WTC11 (cell line): ENCODE data around the gene ARAP1. TPM values are rescaled to one million over a fixed set of nuclear protein-coding genes. Genes with fewer than 3 reads are reported as not detected.

Experiments used
- ATAC-seq: fragments of 200-7000 bp; cut with Tn5 transposase; 2 replicates; pipeline ENCODE4 v1.10.0; 2021; ENCODE audit warnings: mild to moderate bottlenecking, moderate library complexity
- CTCF ChIA-PET: fragments of 300-600 bp; sonication (Branson Sonifier 250); formaldehyde crosslinking; loops from one replicate; lab custom pipeline; 2021; ENCODE audit warnings: antibody characterized with exemption; lab: Charles Lee
- POLR2A ChIA-PET: fragments of 350-600 bp; sonication (Branson Sonifier 250); formaldehyde crosslinking; loops from one replicate; lab custom pipeline; 2021; ENCODE audit warnings: antibody characterized with exemption; lab: Charles Lee
- DNase-seq: peaks from one replicate; pipeline ENCODE4 v3.0.0; 2021; ENCODE audit warnings: low spot score
- H3K27ac Mint-ChIP-seq: 2 replicates; pipeline ENCODE4 v1.8.0; 2021; ENCODE audit warnings: mixed read lengths
- H3K27me3 Mint-ChIP-seq: 2 replicates; pipeline ENCODE4 v1.8.0; 2021; ENCODE audit warnings: low read depth, mild to moderate bottlenecking, moderate library complexity, mixed read lengths
- H3K36me3 Mint-ChIP-seq: 2 replicates; pipeline ENCODE4 v1.8.0; 2021; ENCODE audit warnings: mixed read lengths
- H3K4me1 Mint-ChIP-seq: 2 replicates; pipeline ENCODE4 v1.8.0; 2022; ENCODE audit warnings: mixed read lengths
- H3K4me3 Mint-ChIP-seq: 2 replicates; pipeline ENCODE4 v1.8.0; 2021; ENCODE audit warnings: mild to moderate bottlenecking, moderate library complexity, mixed read lengths
- H3K9me3 Mint-ChIP-seq: 2 replicates; pipeline ENCODE4 v1.8.0; 2021; ENCODE audit warnings: mixed read lengths
- CBFB ChIP-seq: sonication (generic); formaldehyde crosslinking; IDR thresholded peaks from 2 replicates; pipeline ENCODE4 v1.8.1; 2022; ENCODE audit warnings: mild to moderate bottlenecking, low read depth, missing genetic modification reagents
- CREB1 ChIP-seq: sonication (generic); formaldehyde crosslinking; IDR thresholded peaks from 2 replicates; pipeline ENCODE4 v1.8.0; 2023; ENCODE audit warnings: mild to moderate bottlenecking, missing genetic modification reagents
- FOXJ3 ChIP-seq: sonication (generic); formaldehyde crosslinking; IDR thresholded peaks from 2 replicates; pipeline ENCODE4 v1.9.0; 2021; ENCODE audit warnings: missing genetic modification reagents, mild to moderate bottlenecking, borderline replicate concordance
- HMGA2 ChIP-seq: fragments of 250-450 bp; sonication (Bioruptor Pico); IDR thresholded peaks from 2 replicates; pipeline ENCODE4 v1.4.0; 2021; ENCODE audit warnings: mild to moderate bottlenecking, moderate library complexity
- JAZF1 ChIP-seq: fragments of 250-450 bp; sonication (Bioruptor Pico); IDR thresholded peaks from 2 replicates; pipeline ENCODE4 v1.9.0; 2021; ENCODE audit warnings: moderate library complexity, mild to moderate bottlenecking, inconsistent platforms
- NR2C2 ChIP-seq: sonication (generic); formaldehyde crosslinking; IDR thresholded peaks from 2 replicates; pipeline ENCODE4 v1.8.0; 2022; ENCODE audit warnings: mild to moderate bottlenecking, missing genetic modification reagents
- RELA ChIP-seq: sonication (generic); formaldehyde crosslinking; IDR thresholded peaks from 2 replicates; pipeline ENCODE4 v1.8.1; 2022; ENCODE audit warnings: missing genetic modification reagents, mild to moderate bottlenecking, borderline replicate concordance
- ZNF232 ChIP-seq: sonication (generic); formaldehyde crosslinking; IDR thresholded peaks from 2 replicates; pipeline ENCODE4 v1.8.0; 2022; ENCODE audit warnings: mild to moderate bottlenecking, missing genetic modification reagents
- ZNF263 ChIP-seq: sonication (generic); formaldehyde crosslinking; IDR thresholded peaks from 2 replicates; pipeline ENCODE4 v1.8.1; 2022; ENCODE audit warnings: low read depth, mild to moderate bottlenecking, moderate library complexity, missing genetic modification reagents
- ZNF317 ChIP-seq: sonication (generic); formaldehyde crosslinking; IDR thresholded peaks from 2 replicates; pipeline ENCODE4 v1.8.1; 2023; ENCODE audit warnings: low read depth, mild to moderate bottlenecking, moderate library complexity, missing genetic modification reagents, borderline replicate concordance
- total RNA-seq: library from RNA; stranded (reverse); gene quantifications from 3 replicates; pipeline ENCODE4 v1.2.3, GENCODE V29; 2021
- TF ChIP-seq, protein P1 (sequence below): fragments of 250-450 bp; sonication (Bioruptor Pico); conservative IDR thresholded peaks from 2 replicates; pipeline ENCODE4 v1.9.0; 2021; ENCODE audit warnings: mild to moderate bottlenecking
- TF ChIP-seq, protein P2 (sequence below): fragments of 250-450 bp; sonication (Bioruptor Pico); IDR thresholded peaks from 2 replicates; pipeline ENCODE4 v1.9.0; 2021; ENCODE audit warnings: moderate library complexity, mild to moderate bottlenecking, inconsistent platforms, borderline replicate concordance
- TF ChIP-seq, protein P3 (sequence below): sonication (generic); formaldehyde crosslinking; IDR thresholded peaks from 2 replicates; pipeline ENCODE4 v1.8.0; 2022; ENCODE audit warnings: mild to moderate bottlenecking, missing genetic modification reagents
- TF ChIP-seq, protein P4 (sequence below): sonication (generic); formaldehyde crosslinking; conservative IDR thresholded peaks from 2 replicates; pipeline ENCODE4 v1.8.1; 2023; ENCODE audit warnings: mild to moderate bottlenecking, low read depth, missing genetic modification reagents, moderate library complexity
- TF ChIP-seq, protein P5 (sequence below): sonication (generic); formaldehyde crosslinking; conservative IDR thresholded peaks from 2 replicates; pipeline ENCODE4 v1.8.1; 2022; ENCODE audit warnings: mild to moderate bottlenecking, missing genetic modification reagents
- TF ChIP-seq, protein P6 (sequence below): sonication (generic); formaldehyde crosslinking; IDR thresholded peaks from 2 replicates; pipeline ENCODE4 v1.8.0; 2022; ENCODE audit warnings: mild to moderate bottlenecking, missing genetic modification reagents
- TF ChIP-seq, protein P7 (sequence below): fragments of 250-450 bp; sonication (Bioruptor Pico); IDR thresholded peaks from 2 replicates; pipeline ENCODE4 v1.9.0; 2021; ENCODE audit warnings: mild to moderate bottlenecking

The ARAP1 gene
- total RNA-seq, 1 experiment from 2014 or later = 98.8 TPM

DNA sequence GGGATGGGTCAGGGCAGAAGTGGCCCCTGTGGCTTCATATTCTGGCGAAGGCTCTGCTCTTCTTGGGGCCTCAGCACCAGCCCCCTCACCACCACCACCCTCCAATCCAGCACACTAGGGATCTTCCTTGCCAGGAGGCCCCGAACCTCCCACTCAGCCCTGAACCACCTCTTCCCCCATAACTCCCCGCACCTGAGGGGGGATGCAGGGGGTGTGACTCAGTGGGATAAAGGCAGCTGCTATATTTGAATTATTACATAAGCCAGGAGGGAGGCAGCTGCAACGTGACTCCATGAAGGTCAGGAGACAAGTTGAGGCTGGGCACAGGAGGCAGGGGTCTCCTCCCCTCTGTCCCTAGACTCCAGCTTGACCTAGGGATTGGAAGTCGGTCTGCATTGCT is 72.3 kb downstream of the ARAP1 start:
- CTCF ChIA-PET = interaction anchor here (0.8 to 16.5 kb wide), 3 partner anchors 81 to 209 kb away, joined by 4 to 461 read pairs (median 7); no protein-coding TSS in a partner anchor
- Mint-ChIP-seq H3K36me3 (no peaks in the 10 kb centered on the region), H3K4me3 (no peak overlapping the region)
- no peak for TF ChIP-seq FOXJ3
- TF ChIP-seq ZNF263 (CRISPR knock-in tag) = no peak
- TF ChIP-seq, protein P1, sequence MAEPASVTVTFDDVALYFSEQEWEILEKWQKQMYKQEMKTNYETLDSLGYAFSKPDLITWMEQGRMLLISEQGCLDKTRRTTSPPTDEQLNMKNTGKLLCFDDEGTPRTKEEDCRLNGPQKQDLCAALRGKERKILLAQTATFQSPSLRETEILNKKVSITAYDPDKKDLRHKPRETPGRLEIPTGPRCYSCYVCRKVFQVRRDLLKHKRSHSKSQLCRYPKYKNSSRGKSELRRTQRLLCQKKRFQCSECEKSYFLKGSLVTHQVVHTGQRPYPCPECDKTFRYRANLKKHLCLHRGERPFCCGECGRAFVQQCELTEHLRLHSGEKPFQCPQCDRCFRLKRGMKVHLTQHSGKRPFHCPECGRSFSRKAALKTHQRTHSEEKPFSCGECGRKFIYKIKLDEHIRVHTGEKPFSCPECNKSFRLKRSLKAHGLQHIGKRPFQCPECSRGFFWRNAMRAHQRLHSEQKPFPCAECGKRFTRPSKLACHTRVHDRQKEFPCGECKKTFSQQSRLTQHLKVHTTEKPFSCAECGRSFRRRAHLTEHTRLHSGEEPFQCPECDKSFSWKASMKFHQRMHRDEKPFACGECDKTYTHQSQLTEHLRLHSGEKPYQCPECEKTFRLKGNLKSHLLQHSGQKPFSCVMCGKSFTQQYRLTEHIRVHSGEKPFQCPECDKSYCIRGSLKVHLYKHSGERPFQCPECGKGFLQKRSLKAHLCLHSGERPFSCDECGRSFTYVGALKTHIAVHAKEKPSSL = no peak
- TF ChIP-seq NR2C2 = no peak
- no peak for TF ChIP-seq ZNF317 (CRISPR knock-in tag)
- TF ChIP-seq ZNF232 (CRISPR knock-in tag) = no peak
- TF ChIP-seq, protein P2, sequence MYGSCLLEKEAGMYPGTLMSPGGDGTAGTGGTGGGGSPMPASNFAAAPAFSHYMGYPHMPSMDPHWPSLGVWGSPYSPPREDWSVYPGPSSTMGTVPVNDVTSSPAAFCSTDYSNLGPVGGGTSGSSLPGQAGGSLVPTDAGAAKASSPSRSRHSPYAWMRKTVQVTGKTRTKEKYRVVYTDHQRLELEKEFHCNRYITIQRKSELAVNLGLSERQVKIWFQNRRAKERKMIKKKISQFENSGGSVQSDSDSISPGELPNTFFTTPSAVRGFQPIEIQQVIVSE (CRISPR knock-in tag) = no peak
- TF ChIP-seq CREB1 (CRISPR knock-in tag) = no peak
- TF ChIP-seq, protein P3, sequence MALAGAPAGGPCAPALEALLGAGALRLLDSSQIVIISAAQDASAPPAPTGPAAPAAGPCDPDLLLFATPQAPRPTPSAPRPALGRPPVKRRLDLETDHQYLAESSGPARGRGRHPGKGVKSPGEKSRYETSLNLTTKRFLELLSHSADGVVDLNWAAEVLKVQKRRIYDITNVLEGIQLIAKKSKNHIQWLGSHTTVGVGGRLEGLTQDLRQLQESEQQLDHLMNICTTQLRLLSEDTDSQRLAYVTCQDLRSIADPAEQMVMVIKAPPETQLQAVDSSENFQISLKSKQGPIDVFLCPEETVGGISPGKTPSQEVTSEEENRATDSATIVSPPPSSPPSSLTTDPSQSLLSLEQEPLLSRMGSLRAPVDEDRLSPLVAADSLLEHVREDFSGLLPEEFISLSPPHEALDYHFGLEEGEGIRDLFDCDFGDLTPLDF (CRISPR knock-in tag) = no peak
- no peak for TF ChIP-seq CBFB (CRISPR knock-in tag)
- TF ChIP-seq, protein P4, sequence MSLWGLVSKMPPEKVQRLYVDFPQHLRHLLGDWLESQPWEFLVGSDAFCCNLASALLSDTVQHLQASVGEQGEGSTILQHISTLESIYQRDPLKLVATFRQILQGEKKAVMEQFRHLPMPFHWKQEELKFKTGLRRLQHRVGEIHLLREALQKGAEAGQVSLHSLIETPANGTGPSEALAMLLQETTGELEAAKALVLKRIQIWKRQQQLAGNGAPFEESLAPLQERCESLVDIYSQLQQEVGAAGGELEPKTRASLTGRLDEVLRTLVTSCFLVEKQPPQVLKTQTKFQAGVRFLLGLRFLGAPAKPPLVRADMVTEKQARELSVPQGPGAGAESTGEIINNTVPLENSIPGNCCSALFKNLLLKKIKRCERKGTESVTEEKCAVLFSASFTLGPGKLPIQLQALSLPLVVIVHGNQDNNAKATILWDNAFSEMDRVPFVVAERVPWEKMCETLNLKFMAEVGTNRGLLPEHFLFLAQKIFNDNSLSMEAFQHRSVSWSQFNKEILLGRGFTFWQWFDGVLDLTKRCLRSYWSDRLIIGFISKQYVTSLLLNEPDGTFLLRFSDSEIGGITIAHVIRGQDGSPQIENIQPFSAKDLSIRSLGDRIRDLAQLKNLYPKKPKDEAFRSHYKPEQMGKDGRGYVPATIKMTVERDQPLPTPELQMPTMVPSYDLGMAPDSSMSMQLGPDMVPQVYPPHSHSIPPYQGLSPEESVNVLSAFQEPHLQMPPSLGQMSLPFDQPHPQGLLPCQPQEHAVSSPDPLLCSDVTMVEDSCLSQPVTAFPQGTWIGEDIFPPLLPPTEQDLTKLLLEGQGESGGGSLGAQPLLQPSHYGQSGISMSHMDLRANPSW (CRISPR knock-in tag) = no peak
- TF ChIP-seq, protein P5, sequence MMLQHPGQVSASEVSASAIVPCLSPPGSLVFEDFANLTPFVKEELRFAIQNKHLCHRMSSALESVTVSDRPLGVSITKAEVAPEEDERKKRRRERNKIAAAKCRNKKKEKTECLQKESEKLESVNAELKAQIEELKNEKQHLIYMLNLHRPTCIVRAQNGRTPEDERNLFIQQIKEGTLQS (CRISPR knock-in tag) = no peak
- TF ChIP-seq HMGA2 (CRISPR knock-in tag) = no peak
- TF ChIP-seq, protein P6, sequence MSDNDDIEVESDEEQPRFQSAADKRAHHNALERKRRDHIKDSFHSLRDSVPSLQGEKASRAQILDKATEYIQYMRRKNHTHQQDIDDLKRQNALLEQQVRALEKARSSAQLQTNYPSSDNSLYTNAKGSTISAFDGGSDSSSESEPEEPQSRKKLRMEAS (CRISPR knock-in tag) = no peak
- TF ChIP-seq JAZF1 (CRISPR knock-in tag) = no peak
- TF ChIP-seq, all 79 proteins: peak for 0
- Mint-ChIP-seq H3K4me1 (peaks cover 33% of the 10 kb centered on the region), H3K27me3 (peaks cover 62% of the 10 kb centered on the region), H3K9me3 (no peaks in the 10 kb centered on the region), H3K27ac (no peak overlapping the region)
- ATAC-seq (no peak), DNase-seq (no peak)
- POLR2A ChIA-PET = no interaction called here

DNA sequence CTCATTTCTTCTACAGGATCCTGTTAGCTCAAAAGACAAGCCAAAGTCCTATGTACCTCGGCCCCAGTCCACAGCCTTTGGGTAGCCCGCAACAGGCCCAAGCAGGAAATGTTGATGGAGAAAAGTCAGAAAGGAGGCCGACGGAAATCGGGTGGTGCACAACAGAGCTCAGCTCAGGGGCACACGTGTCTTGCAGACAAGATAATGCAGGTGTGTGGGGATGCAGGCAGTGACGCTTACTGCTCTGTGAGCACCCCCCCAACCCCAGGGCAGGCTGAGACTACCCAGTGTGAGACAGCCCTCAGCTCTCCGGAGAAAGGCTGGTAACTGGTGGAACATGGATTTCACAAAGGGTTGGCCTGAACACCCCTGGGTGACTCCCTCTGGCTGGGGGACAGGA is 73.7 kb downstream of the ARAP1 start:
- CTCF ChIA-PET = interaction anchor here (0.6 to 16.5 kb wide), 10 partner anchors 10 to 207 kb away, joined by 3 to 461 read pairs (median 4); partner anchors contain the start of gene STARD10
- POLR2A ChIA-PET = interaction anchor here (0.6 to 1.1 kb wide), 2 partner anchors 80 to 1287 kb away, joined by 3 to 4 read pairs; no protein-coding TSS in a partner anchor
- no peak for ATAC-seq

More for the DNA sequence above, 73.7 kb downstream of the ARAP1 start:
- Mint-ChIP-seq H3K36me3 (no peaks in the 10 kb centered on the region), H3K9me3 (no peaks in the 10 kb centered on the region), H3K27ac (no peak overlapping the region), H3K4me3 (no peak overlapping the region), H3K4me1 (peaks cover 41% of the 10 kb centered on the region), H3K27me3 (peaks cover 76% of the 10 kb centered on the region)
- no peak for TF ChIP-seq RELA (CRISPR knock-in tag)
- TF ChIP-seq, protein P7, sequence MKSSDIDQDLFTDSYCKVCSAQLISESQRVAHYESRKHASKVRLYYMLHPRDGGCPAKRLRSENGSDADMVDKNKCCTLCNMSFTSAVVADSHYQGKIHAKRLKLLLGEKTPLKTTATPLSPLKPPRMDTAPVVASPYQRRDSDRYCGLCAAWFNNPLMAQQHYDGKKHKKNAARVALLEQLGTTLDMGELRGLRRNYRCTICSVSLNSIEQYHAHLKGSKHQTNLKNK (CRISPR knock-in tag) = no peak
- no peak for DNase-seq
